ENCODE measurements around the gene LRRTM1. TPM values are rescaled to one million over a fixed set of nuclear protein-coding genes. Genes with fewer than 3 reads are reported as not detected.

LRRTM1 gene
- total and polyA plus RNA-seq, 2 of the 8 experiments (the other 6 are each of a cell fraction or from before 2014, with no cell fraction given) = 1.4 to 2.3 TPM

DNA sequence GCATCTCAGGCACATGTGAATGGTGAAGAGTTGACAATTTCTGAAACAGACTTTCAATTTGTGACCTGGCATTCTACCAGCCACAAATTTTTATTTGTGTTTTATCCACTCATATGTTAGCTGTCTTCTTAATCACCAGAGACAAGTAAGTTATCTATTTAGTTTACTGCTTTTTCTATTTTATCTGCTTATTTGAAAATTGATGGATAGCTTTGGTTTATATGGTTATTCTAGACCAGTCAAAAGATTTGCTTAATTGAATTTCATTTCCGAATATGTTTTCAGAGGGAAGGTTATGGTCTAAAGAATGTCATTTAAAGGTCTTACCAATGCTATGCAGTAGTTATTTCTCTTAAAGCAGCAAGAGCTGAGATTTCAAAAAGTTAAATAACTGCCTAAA lies 43.5 kb upstream of the LRRTM1 start (continued):
- TF ChIP-seq, protein P1, sequence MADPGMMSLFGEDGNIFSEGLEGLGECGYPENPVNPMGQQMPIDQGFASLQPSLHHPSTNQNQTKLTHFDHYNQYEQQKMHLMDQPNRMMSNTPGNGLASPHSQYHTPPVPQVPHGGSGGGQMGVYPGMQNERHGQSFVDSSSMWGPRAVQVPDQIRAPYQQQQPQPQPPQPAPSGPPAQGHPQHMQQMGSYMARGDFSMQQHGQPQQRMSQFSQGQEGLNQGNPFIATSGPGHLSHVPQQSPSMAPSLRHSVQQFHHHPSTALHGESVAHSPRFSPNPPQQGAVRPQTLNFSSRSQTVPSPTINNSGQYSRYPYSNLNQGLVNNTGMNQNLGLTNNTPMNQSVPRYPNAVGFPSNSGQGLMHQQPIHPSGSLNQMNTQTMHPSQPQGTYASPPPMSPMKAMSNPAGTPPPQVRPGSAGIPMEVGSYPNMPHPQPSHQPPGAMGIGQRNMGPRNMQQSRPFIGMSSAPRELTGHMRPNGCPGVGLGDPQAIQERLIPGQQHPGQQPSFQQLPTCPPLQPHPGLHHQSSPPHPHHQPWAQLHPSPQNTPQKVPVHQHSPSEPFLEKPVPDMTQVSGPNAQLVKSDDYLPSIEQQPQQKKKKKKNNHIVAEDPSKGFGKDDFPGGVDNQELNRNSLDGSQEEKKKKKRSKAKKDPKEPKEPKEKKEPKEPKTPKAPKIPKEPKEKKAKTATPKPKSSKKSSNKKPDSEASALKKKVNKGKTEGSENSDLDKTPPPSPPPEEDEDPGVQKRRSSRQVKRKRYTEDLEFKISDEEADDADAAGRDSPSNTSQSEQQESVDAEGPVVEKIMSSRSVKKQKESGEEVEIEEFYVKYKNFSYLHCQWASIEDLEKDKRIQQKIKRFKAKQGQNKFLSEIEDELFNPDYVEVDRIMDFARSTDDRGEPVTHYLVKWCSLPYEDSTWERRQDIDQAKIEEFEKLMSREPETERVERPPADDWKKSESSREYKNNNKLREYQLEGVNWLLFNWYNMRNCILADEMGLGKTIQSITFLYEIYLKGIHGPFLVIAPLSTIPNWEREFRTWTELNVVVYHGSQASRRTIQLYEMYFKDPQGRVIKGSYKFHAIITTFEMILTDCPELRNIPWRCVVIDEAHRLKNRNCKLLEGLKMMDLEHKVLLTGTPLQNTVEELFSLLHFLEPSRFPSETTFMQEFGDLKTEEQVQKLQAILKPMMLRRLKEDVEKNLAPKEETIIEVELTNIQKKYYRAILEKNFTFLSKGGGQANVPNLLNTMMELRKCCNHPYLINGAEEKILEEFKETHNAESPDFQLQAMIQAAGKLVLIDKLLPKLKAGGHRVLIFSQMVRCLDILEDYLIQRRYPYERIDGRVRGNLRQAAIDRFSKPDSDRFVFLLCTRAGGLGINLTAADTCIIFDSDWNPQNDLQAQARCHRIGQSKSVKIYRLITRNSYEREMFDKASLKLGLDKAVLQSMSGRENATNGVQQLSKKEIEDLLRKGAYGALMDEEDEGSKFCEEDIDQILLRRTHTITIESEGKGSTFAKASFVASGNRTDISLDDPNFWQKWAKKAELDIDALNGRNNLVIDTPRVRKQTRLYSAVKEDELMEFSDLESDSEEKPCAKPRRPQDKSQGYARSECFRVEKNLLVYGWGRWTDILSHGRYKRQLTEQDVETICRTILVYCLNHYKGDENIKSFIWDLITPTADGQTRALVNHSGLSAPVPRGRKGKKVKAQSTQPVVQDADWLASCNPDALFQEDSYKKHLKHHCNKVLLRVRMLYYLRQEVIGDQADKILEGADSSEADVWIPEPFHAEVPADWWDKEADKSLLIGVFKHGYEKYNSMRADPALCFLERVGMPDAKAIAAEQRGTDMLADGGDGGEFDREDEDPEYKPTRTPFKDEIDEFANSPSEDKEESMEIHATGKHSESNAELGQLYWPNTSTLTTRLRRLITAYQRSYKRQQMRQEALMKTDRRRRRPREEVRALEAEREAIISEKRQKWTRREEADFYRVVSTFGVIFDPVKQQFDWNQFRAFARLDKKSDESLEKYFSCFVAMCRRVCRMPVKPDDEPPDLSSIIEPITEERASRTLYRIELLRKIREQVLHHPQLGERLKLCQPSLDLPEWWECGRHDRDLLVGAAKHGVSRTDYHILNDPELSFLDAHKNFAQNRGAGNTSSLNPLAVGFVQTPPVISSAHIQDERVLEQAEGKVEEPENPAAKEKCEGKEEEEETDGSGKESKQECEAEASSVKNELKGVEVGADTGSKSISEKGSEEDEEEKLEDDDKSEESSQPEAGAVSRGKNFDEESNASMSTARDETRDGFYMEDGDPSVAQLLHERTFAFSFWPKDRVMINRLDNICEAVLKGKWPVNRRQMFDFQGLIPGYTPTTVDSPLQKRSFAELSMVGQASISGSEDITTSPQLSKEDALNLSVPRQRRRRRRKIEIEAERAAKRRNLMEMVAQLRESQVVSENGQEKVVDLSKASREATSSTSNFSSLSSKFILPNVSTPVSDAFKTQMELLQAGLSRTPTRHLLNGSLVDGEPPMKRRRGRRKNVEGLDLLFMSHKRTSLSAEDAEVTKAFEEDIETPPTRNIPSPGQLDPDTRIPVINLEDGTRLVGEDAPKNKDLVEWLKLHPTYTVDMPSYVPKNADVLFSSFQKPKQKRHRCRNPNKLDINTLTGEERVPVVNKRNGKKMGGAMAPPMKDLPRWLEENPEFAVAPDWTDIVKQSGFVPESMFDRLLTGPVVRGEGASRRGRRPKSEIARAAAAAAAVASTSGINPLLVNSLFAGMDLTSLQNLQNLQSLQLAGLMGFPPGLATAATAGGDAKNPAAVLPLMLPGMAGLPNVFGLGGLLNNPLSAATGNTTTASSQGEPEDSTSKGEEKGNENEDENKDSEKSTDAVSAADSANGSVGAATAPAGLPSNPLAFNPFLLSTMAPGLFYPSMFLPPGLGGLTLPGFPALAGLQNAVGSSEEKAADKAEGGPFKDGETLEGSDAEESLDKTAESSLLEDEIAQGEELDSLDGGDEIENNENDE (IDR thresholded peaks at IDR 0.05; ENCODE audit: insufficient replicate concordance, low read length) = no peak
- TF ChIP-seq TCF12 (IDR thresholded peaks at IDR 0.05; ENCODE audit: low read depth, low read length) (no peak), SAP30 (IDR thresholded peaks at IDR 0.05; ENCODE audit: insufficient read depth, insufficient replicate concordance, low read length) (no peak), CHD1 (IDR thresholded peaks at IDR 0.05; ENCODE audit: low read depth, low read length) (no peak), EP300 (IDR thresholded peaks at IDR 0.05; ENCODE audit: borderline replicate concordance in 1 of 2, low read depth in 2 of 2, low read length in 2 of 2) (no peak), EGR1 (IDR thresholded peaks at IDR 0.05; ENCODE audit: borderline replicate concordance, low read depth, low read length) (no peak), NRF1 (IDR thresholded peaks at IDR 0.05; ENCODE audit: low read depth, low read length) (no peak), YY1 (IDR thresholded peaks at IDR 0.05; ENCODE audit: low read depth, low read length) (no peak)
- TF ChIP-seq, protein P2, sequence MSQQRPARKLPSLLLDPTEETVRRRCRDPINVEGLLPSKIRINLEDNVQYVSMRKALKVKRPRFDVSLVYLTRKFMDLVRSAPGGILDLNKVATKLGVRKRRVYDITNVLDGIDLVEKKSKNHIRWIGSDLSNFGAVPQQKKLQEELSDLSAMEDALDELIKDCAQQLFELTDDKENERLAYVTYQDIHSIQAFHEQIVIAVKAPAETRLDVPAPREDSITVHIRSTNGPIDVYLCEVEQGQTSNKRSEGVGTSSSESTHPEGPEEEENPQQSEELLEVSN (IDR thresholded peaks at IDR 0.05) = no peak
